GM10248 (cell line): Measurements from ENCODE around the gene ALKBH3.

Experiments used
- CTCF ChIA-PET: fragments of 300-600 bp; sonication (Branson Sonifier 250); formaldehyde crosslinking; extraction: SDS; loops from one replicate; lab custom pipeline; 2021; ENCODE audit warnings: antibody characterized with exemption; lab: Yijun Ruan, JAX
- POLR2A ChIA-PET: fragments of 350-650 bp; sonication (Branson Sonifier 250); formaldehyde crosslinking; extraction: SDS; loops from one replicate; lab custom pipeline; 2020; ENCODE audit warnings: antibody characterized with exemption; lab: Yijun Ruan, JAX
- DNase-seq: peaks from one replicate; pipeline ENCODE4 v3.0.0; 2012; ENCODE audit errors: extremely low spot score
- CTCF ChIP-seq: IDR thresholded peaks from 2 replicates; pipeline ENCODE4 v1.5.1; 2012; ENCODE audit warnings: mild to moderate bottlenecking, low read depth; ENCODE audit errors: extremely low read depth, missing control alignments, control extremely low read depth

ALKBH3 gene

GRCh38 chr11:43959321-43959995 lies 78.8 kb downstream of the ALKBH3 start:
- DNase-seq: no peak
- POLR2A ChIA-PET: no interaction called here
- TF ChIP-seq CTCF: no peak
- CTCF ChIA-PET: interaction anchor here (1.4 kb wide), 1 partner anchor 9 kb away, joined by 3 read pairs; no protein-coding TSS in a partner anchor

DNA sequence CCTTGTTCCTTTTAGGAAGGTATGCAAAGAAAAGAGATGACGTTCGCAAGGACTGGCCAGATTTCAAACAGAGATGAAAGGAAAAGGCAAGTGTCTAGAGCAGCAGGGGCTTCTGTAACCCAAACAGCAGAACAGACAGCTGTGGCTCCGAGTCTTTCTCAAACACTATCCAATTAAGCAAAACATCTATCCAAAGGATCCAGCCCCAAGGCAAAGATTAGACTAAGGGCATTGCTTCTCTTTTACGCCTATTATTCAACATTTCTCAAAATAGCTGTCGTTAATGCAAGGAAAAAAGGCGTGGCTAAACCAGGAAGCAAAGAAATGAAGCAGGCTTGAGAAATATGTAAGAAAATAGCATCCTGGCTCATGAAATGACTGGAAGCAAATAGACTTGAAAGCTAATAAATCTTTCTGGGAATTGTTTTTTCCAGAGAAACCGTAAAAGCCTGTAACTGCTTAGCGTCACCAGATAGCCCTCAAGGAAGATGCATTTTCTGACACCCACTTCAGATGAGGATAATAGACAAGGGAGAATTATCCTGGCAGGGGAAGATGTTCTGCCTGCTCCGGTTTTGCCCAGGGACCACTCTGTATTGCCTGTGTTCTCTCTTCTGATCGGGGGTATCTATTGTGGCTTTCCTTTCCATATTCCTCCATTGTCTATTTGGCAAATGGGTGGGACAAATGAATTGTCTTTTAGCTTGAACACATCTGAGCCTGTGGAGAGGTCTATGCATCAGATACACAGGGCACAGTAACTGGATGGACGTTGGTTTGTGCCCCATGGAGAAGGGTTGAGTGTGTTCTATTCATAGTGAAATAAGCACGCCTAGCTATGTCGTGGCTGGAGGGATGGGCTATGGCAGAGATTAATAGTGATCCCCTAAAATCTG lies 82.0 kb downstream of the ALKBH3 start:
- DNase-seq: no peak
- TF ChIP-seq CTCF: no peak
- ChIA-PET POLR2A (no interaction called here), CTCF (interaction anchor here (1.0 to 1.5 kb wide), 2 partner anchors 71 to 73 kb away, joined by 3 read pairs; no protein-coding TSS in a partner anchor)

GRCh38 chr11:43963279-43963620 lies 82.6 kb downstream of the ALKBH3 start:
- CTCF ChIA-PET: interaction anchor here (1.0 to 1.5 kb wide), 2 partner anchors 71 to 74 kb away, joined by 3 read pairs; no protein-coding TSS in a partner anchor

GRCh38 chr11:43967661-43968060 lies 87.0 kb downstream of the ALKBH3 start:
- ChIA-PET CTCF (no interaction called here), POLR2A (no interaction called here)
- TF ChIP-seq CTCF: no peak
- DNase-seq: no peak

More at GRCh38 chr11:43963279-43963620, 82.6 kb downstream of the ALKBH3 start:
- TF ChIP-seq CTCF: no peak
- POLR2A ChIA-PET: no interaction called here
- DNase-seq: no peak

DNA sequence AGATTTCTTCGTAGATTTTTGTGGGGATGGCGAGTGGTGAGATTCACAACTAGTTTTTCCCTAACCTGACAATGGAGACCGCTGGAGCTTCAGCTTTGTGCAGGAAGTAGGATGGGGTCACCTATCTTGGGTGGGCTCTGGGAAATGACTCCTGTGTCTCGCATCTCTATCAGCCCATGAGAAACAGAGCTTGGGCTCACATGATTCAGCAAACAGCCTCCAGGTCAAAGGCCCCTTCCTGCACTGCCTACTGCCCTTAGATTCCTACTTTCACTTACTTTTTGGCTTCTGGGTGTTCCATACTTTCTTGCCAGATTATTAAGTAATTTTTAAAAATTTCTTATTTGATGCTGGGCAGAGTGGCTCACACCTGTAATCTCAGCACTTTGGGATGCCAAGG lies 88.1 kb downstream of the ALKBH3 start:
- POLR2A ChIA-PET: no interaction called here
- CTCF ChIA-PET: interaction anchor here (1.7 kb wide), 1 partner anchor 9 kb away, joined by 3 read pairs; no protein-coding TSS in a partner anchor
- no peak for DNase-seq
- TF ChIP-seq CTCF: no peak

GRCh38 chr11:43969543-43969942 lies 88.9 kb downstream of the ALKBH3 start:
- ChIA-PET CTCF (interaction anchor here (1.7 kb wide), 1 partner anchor 10 kb away, joined by 3 read pairs; no protein-coding TSS in a partner anchor), POLR2A (no interaction called here)
- DNase-seq: no peak
- no peak for TF ChIP-seq CTCF
